Measurements from ENCODE around the gene CLDN22. TPM values are rescaled to one million over a fixed set of nuclear protein-coding genes. Genes with fewer than 3 reads are reported as not detected.

CLDN22 gene
- total RNA-seq, 1 donor from 2014 or later = not detected

Other genes with a start within 250 kb of the CLDN22 start
- 15.1 TPM for gene WWC2, start 221.0 kb downstream of the CLDN22 start, total RNA-seq
- not detected for gene CLDN24, start 2.1 kb upstream of the CLDN22 start, total RNA-seq
- gene CDKN2AIP, start 124.4 kb upstream of the CLDN22 start, total RNA-seq = 7.3 TPM
- 5.7 TPM for gene ING2, start 184.8 kb upstream of the CLDN22 start, total RNA-seq

Data from skeletal muscle tissue (tissue), 1 donor.